ENCODE data around the gene HERPUD2. TPM values are rescaled to one million over a fixed set of nuclear protein-coding genes. Genes with fewer than 3 reads are reported as not detected.

Gene HERPUD2
- total RNA-seq, 1 donor from 2014 or later: 29.8 TPM

GRCh38 chr7:35605760-35606159, 89.2 kb downstream of the HERPUD2 start:
- TF ChIP-seq, protein P1, sequence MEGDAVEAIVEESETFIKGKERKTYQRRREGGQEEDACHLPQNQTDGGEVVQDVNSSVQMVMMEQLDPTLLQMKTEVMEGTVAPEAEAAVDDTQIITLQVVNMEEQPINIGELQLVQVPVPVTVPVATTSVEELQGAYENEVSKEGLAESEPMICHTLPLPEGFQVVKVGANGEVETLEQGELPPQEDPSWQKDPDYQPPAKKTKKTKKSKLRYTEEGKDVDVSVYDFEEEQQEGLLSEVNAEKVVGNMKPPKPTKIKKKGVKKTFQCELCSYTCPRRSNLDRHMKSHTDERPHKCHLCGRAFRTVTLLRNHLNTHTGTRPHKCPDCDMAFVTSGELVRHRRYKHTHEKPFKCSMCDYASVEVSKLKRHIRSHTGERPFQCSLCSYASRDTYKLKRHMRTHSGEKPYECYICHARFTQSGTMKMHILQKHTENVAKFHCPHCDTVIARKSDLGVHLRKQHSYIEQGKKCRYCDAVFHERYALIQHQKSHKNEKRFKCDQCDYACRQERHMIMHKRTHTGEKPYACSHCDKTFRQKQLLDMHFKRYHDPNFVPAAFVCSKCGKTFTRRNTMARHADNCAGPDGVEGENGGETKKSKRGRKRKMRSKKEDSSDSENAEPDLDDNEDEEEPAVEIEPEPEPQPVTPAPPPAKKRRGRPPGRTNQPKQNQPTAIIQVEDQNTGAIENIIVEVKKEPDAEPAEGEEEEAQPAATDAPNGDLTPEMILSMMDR (conservative IDR thresholded peaks at IDR 0.05): no peak
- peaks cover 6% of the 10 kb centered on the region for H3K9me3 Mint-ChIP-seq
- no peaks in the 10 kb centered on the region for H3K4me1 Mint-ChIP-seq (ENCODE audit: unreplicated experiment)
- peaks cover 3% of the 10 kb centered on the region for H3K36me3 Mint-ChIP-seq
- H3K4me3 Mint-ChIP-seq: no peak overlapping the region
- H3K27me3 Mint-ChIP-seq: no peaks in the 10 kb centered on the region
- no peak for DNase-seq (ENCODE audit: extremely low spot score, unreplicated experiment)
- no peak overlapping the region for H3K27ac Mint-ChIP-seq

GRCh38 chr7:35604595-35604994, 90.3 kb downstream of the HERPUD2 start:
- no peak overlapping the region for H3K27ac Mint-ChIP-seq
- H3K9me3 Mint-ChIP-seq: peaks cover 6% of the 10 kb centered on the region
- no peaks in the 10 kb centered on the region for H3K4me1 Mint-ChIP-seq (ENCODE audit: unreplicated experiment)

DNA sequence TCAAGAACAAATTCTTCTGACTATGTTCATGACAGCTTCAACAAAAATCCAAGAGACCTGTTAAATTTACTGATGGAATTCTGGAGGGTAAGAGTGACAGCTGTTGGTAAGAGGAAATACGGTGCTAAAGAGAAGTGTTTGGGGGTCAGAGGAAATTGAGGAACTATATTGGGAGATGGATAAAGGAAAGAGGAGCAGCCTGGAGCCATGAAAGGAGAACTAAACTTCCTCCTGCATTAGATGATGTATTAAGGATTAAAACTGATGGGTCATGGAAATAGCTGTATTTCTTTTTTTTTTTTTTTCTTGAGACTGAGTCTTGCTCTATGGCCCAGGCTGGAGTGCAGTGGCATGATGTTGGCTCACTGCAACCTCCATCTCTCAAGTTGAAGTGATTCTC, 95.3 kb downstream of the HERPUD2 start:
- TF ChIP-seq, protein P1 (conservative IDR thresholded peaks at IDR 0.05): no peak
- Mint-ChIP-seq H3K27me3 (no peaks in the 10 kb centered on the region), H3K4me1 (ENCODE audit: unreplicated experiment) (no peaks in the 10 kb centered on the region), H3K27ac (no peak overlapping the region), H3K4me3 (no peak overlapping the region), H3K9me3 (peaks cover 6% of the 10 kb centered on the region), H3K36me3 (no peaks in the 10 kb centered on the region)
- DNase-seq (ENCODE audit: extremely low spot score, unreplicated experiment): no peak

More at GRCh38 chr7:35604595-35604994, 90.3 kb downstream of the HERPUD2 start:
- TF ChIP-seq, protein P1 (conservative IDR thresholded peaks at IDR 0.05): no peak
- H3K4me3 Mint-ChIP-seq: no peak overlapping the region
- H3K27me3 Mint-ChIP-seq: no peaks in the 10 kb centered on the region
- no peak for DNase-seq (ENCODE audit: extremely low spot score, unreplicated experiment)
- no peaks in the 10 kb centered on the region for H3K36me3 Mint-ChIP-seq

DNA sequence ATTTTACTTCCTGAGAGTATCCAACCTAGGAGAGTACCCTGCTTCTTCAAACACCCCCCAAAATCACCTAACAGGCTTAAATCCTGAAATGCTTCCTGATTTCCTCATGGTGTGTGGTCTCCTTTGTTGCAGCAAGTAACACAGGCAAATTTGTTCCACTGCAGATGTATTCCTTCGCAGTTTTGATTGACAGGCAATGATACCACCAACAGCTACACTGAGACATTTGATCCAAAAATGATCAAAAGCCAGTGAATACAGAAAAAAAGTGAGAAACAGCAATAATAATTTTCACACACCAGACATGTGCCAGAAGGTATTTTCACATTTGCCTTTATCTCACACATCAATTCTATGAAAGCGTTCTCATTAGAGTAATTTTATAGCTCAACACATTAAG, 95.9 kb downstream of the HERPUD2 start:
- H3K36me3 Mint-ChIP-seq: no peaks in the 10 kb centered on the region
- no peak overlapping the region for H3K4me3 Mint-ChIP-seq
- DNase-seq (ENCODE audit: extremely low spot score, unreplicated experiment): no peak
- H3K4me1 Mint-ChIP-seq (ENCODE audit: unreplicated experiment): no peaks in the 10 kb centered on the region
- no peaks in the 10 kb centered on the region for H3K27me3 Mint-ChIP-seq
- TF ChIP-seq, protein P1 (conservative IDR thresholded peaks at IDR 0.05): no peak
- no peak overlapping the region for H3K27ac Mint-ChIP-seq
- peaks cover 6% of the 10 kb centered on the region for H3K9me3 Mint-ChIP-seq

- no peak overlapping the region for H3K27ac Mint-ChIP-seq
- no peak overlapping the region for H3K4me3 Mint-ChIP-seq
Observed at GRCh38 chr7:35596061-35596460, 98.9 kb downstream of the HERPUD2 start.

More at GRCh38 chr7:35596061-35596460, 98.9 kb downstream of the HERPUD2 start:
- TF ChIP-seq, protein P1 (conservative IDR thresholded peaks at IDR 0.05): no peak
- no peak for DNase-seq (ENCODE audit: extremely low spot score, unreplicated experiment)
- no peaks in the 10 kb centered on the region for H3K9me3 Mint-ChIP-seq
- H3K36me3 Mint-ChIP-seq: no peaks in the 10 kb centered on the region
- no peaks in the 10 kb centered on the region for H3K4me1 Mint-ChIP-seq (ENCODE audit: unreplicated experiment)
- no peaks in the 10 kb centered on the region for H3K27me3 Mint-ChIP-seq
